Head of caudate nucleus (tissue), 42 donors: ENCODE measurements around the gene CDKN2D.

ENCODE experiments used
- DNase-seq, 42 donors: peaks; one replicate each; pipeline versions ENCODE4 v3.0.0 to v3.0.0-alpha.2; 2020 to 2021; ENCODE audit warnings: mixed read lengths in 7 of 42
- intact Hi-C: fragments of 100-400 bp; cut with DNase I; formaldehyde crosslinking; loops from one replicate; pipeline ENCODE4 v1.15.0; 2022

The CDKN2D gene

DNA sequence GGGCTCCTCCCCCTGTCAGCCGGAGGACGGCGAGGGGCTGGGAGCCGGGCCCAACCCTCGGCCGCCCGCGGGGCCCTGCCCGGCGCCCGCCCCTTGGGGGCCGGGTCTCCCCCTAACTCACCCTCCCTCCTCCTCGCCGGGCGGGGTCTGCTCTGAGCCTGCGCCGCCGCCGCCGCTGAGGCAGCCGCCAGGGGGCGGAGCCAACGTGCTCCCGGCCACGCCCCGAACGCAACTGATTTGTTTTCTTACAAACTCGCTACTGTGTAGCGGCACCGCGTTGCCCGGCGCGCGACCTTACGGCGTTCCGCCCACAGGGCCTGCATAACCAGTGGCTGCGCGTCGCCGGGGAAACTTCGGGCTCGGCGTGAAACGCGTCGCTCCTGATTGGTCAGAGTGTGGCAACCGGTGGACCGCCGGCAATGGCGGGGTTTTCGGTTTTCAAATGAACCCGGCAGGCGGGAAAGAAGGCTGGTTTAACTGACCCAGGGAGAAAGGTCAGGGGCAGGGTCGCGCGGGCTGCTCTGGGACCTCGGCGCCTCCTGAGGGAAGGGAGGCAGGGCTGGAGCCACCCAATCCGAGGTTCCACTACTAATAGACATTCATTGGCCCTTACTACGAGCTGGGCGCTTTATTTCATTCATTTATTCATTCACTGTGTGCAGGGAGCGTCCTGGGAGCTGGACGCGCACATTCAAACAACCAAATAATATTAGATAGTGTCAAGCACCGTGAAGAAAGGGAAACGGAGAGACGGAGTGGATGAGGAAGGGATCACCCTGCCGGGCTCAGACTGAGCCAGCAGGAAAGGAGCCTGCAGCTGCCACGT lies at the start of gene CDKN2D:
CDKN2D (minus strand) TSS at position 154 of the 826 bp plus-strand sequence. CDS start 326 bp downstream, outside the sequence.
- intact Hi-C loops = loop anchor here (5.0 to 10.0 kb wide), 2 partner anchors 67 to 164 kb away; partner anchors contain the start of genes CDC37 and KEAP1
- peak; percentile 98 to 100 (median 100) for DNase-seq

DNA sequence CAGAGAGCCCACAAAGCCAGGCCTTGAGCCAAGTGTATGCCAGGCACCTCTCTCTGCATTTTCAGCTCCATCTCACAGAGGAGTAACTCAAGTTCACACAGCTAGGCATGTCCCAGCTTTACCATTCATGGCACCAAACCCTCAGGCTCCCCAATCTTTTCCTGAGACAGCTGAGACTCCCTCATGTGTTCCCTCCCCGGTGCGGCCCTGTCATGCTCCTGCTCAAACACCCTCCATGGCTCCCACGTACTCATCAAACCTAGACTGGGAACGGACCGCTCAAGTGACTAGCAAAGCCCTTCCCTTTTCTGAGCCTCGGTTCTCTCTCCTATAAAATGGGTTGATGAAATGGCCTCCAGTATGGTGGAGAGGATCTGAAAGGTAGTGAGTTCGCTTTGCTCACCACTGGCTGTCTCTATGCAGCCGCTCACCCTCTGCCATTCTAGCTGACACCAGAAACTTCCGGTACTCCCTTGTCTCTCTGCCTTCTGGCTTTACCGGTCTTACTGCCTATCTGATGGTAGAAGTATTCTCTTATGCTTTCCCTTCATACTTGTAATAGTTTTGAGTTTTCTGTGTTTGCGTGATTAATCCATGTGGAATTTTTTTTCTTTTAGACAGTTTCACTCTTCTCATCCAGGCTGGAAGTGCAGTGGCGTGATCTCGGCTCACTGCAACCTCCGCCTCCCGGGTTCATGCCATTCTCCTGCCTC lies 48.8 kb upstream of the CDKN2D start:
- intact Hi-C loops = no loop called here
- DNase-seq = no peak

DNA sequence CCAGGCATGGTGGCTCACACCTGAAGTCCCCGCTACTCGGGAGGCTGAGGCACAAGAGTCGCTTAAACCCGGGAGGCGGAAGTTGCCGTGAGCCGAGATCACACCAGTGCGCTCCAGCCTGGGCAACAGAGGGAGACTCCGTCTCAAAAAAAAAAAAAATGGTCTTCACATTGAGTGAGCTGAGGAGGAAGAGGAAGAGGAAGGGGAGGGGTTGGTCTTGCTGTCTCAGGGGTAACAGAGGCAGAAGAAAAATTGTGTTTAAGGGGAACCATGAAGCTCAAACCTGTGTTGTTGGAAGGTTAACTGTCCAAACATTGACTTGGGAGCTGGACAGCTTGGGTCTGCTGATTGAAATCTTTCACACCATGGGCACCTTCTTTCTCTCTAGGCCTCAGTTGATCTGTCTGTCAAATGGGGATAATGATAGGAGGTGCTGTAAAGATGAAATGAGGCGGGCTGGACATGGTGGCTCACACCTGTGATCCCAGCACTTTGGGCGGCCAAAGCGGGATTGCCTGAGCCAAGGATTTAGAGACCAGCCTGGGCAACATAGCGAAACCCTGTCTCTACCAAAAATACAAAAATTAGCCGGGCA lies 46.7 kb upstream of the CDKN2D start:
- no peak for DNase-seq
- intact Hi-C loops = no loop called here

DNA sequence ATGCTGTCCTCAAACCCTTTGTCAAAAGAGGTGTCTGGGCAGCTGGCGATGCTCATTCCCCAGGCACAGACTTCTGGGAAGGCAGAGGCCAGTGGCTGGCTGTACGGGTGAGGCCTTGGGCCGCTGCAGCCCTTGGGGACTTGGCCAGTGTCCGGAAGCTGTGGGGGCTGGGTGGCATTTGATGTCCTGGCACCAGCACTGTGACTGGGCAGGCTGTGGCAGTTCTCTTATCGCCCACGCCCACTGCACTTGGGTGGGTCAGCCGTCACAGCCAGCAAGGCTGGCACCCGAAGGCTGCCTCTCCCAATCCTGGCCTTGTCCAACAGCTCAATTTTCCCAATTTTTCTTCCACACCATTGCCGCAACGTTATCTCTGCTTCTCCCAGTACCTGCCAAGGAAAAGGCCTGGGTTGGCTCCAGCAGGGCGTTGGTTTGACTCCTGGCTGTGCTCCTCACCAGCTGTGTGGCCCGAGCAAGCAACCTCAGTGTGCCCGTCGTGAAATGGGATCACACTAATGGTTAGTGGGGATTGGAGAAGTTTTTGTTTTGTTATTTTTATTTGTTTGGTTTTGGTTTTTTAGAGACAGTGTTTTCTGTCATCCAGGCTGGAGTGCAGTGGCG lies 43.8 kb upstream of the CDKN2D start:
- intact Hi-C loops = no loop called here

DNA sequence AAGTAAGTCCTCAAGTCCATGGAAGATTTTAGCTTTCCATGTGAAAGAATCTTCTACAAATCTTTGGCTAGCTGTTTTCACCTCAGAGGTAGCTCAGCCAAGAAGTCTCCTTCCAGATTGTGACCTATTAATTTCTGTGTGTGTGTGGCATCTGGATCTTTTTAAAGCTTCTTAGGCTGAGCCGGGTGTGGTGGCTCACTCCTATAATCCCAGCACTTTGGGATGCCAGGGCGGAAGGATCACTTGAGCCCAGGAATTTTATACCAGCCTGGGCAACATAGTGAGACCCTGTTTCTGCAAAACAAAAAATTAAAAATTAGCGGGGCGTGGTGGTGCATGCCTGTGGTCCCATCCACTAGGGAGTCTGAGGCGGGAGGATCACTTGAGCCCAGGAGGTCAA lies 43.1 kb upstream of the CDKN2D start:
- intact Hi-C loops = no loop called here
- no peak for DNase-seq

More for the DNA sequence above, 43.8 kb upstream of the CDKN2D start:
- peak; percentile 47 to 89 (median 73) for DNase-seq

DNA sequence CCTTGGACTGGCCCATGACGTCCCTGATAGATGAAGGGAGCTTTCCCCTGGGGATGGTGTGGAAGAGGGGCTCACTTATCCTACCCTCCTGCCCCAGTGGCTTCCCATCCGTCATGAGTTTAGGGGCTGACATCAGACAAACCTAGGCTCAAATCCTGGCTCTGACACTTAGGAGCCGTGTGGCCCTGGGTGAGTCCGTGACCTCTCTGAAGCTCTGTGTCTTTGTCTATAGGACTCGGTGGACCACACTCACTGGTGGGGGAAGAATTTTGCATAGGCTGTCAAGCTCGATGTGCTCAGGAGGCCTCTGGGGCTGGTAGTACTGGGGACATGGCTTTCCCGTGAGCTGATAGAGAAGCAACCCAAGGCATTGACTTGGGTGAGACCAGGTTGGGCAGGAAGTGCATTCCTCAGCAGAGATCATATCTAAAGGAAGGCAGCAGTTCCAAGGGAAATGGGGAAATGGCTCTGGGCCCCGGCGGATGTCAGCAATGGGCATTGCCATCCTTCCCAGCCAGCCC lies 35.7 kb upstream of the CDKN2D start:
- intact Hi-C loops = no loop called here
- DNase-seq = no peak

DNA sequence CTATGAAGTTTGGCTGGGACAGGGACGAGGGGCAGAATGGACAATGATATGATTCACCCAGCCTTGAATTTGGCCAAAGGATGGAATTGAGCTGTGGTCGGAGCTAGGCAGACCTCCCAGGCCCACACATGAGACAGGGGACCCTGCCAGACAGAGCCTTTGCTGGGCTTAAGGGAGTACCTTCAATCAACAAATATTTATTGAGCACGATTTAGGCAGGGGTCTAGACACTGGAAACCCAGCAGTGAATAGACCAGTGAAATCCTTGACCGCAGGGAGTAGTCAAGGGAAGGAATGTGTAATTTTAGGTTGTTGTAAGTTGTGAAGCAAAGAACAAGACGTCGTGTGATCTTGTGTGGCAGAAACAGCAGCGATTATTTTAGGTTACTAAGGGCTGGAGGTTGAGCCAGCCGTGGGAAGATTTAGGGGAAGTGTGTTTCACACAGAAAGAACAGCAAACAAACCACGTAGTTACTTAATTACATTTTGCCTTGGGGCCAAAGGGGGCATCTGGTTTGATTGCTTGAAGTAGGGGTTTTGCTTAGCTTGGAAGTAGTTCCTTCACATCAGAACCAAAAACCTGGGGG lies 35.2 kb upstream of the CDKN2D start:
- no peak for DNase-seq
- intact Hi-C loops = no loop called here

DNA sequence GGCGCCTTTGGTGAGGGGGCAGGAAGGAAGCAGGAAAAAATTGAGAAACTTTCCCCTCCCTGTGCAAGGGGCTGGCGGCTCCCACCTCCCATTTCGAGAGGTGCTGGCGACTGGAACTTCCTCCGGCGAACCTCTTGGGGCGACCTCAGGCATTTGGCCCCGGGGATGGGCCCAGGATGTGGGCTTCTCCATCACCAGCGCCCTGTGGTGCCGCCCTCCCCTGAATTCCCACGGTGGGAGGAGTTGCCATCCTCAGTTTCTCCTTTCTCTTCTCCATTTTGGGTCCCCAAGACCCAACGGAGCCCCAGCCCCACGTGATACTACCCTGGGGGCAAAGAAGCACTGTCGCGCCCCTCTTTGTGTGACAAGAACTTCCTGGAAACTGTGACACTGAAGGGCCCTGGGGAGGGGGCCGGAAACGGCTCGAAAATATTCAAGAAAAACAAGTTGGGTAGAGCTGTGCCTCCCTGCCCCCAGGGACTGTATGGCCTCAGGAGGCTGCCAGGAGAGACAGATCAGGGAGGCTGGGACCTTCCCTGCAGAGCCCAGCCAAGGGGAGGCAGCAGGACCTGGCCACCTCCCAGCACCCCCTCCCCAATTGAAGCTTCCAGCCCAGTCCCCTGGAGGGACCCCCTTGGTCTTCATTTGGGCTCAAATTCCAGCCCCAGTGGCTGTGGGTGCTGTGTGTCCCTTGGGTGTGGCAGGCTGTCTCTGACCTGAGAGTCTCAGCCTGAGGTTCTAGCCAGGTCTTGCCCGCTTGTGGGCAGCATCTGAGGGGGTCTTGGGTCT lies 34.5 kb upstream of the CDKN2D start:
- intact Hi-C loops = no loop called here
- peak in 1 of 42 donors; percentile 12 for DNase-seq

DNA sequence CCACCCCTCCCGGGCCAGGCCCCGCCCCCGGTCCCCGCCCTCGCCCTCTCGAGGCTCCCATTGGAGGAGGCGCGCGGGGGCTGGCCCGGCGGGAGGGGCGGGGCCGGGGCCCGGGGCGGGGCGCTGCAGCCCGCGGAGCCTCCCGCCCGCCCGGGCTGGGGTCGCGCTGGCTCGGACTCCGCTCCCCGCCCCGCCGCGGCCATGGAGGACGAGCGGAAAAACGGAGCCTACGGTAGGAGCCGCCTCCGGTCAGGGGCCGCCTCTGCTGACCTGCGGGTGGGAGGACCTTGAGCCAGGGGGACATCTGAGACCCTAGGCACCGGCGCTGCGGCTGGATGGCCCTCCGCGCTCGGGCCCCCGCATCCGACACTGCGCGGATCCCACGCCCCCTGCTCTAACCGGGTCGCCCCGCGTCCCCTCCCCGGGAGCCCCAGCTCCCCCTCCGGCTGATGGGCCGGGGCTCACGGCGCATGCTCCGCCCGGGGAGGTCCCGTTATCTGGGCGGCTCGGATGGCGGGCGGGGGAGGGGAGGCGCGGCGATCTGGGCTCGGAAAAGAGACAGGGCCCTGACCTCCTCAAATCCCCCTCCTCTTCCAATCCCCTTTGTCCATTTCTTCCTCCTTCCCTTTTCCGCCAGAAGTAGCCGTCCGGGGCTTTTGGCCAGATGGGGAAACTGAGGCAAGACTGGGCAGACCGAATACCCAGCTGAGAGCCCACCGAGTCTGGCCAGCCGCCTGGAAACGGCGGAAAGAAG lies 33.7 kb upstream of the CDKN2D start:
- peak; percentile 56 to 92 (median 86) for DNase-seq
- intact Hi-C loops = no loop called here

DNA sequence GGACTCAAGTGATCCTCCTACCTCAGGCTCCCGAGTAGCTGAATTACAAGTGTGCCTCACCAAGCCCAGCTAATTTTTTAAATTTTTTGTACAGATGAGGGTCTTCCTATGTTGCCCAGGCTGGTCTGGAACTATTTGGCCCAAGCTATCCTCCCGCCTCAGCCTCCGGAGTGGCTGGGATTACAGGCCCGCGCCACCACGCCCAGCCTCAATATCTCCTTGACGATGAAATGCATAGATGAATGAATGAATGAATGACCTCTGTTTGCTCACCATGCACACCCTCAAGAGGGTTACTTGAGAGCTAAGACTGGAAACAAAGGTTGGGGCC lies 33.2 kb upstream of the CDKN2D start:
- DNase-seq = no peak
- intact Hi-C loops = no loop called here

DNA sequence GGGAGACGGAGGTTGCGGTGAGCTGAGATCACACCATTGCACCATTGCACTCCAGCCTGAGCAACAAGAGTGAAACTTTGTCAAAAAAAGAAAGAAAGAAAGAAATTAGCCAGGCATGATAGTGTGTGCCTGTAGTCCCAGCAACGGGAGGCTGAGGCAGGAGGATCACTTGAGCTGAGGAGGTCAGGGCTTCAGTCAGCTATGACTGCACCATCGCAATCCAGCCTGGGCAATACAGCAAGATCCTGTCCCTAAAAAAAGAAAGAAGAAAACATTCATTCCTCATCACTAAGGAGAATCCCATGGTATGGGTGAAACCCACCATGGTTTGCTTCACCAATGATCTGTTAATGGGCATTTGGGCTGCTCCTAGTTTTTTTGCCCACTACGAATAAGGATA lies 31.4 kb upstream of the CDKN2D start:
- intact Hi-C loops = no loop called here
- no peak for DNase-seq

DNA sequence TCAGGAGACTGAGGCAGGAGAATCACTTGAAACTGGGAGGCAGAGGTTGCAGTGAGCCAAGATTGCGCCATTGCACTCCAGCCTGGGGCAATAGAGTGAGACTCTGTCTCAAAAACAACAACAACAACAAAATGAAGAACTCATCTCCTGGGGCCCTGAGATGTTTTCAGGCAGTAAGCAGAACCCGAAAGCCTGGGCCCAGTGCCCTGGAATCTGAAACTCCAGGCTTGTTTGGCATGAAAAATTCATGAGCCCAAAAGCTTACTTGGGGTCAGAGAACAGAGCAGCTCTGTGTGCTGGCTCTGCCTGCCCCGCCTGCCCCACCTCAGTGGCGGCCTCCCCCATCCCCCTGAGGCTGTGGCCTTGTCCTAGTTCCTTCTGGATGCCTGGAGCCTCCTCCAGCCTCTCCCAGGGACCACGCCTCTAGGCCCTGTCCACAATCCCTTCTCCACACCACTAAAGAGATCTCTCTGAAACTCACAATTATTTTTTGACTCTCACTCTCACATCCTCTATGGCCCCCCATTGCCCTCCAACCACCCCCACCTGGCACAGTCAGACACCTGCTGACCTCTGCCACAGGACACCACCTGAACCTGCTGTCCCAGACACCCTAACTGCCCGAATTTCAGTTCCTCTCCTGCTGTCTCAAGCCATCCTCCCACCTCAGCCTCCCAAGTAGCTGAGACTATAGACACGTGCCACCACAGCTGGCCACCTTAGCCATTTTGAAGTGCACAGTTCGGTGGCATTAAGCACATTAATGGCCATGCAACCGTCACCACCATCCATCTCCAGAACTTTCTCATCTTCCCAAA lies 25.2 kb upstream of the CDKN2D start:
- intact Hi-C loops = no loop called here
- peak in 40 of 42 donors; percentile 23 to 80 (median 56) for DNase-seq

DNA sequence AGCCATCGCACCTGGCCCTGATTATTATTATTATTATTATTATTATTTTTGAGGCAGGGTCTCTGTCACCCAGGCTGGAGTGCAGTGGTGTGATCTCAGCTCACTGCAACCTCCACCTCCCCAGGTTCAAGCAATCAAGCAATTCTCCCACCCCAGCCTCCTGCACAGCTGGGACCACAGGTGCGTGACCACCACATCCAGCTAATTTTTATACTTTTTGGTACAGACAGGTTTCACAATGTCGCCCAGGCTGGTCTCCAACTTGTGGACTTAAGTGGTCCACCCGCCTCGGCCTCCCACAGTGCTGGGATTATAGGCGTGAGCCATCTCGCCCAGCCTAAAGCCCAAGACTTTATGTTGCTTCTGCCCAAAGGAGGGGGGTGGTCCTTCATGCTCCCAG lies 24.4 kb upstream of the CDKN2D start:
- no peak for DNase-seq
- intact Hi-C loops = no loop called here

DNA sequence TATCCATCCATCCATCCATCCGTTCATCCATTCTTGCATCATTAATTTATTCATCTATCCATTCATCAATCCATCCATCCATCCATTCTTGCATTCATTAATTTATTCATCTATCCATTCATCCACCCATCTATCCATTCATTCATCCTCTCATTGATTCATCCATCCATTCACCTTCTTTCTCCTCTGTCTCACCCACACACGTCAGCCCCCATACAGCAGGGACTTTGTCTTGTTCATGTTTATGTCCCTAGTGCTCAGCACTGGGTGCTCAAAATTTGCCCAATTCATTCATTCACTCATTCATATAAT lies 19.0 kb upstream of the CDKN2D start:
- intact Hi-C loops = no loop called here
- no peak for DNase-seq

DNA sequence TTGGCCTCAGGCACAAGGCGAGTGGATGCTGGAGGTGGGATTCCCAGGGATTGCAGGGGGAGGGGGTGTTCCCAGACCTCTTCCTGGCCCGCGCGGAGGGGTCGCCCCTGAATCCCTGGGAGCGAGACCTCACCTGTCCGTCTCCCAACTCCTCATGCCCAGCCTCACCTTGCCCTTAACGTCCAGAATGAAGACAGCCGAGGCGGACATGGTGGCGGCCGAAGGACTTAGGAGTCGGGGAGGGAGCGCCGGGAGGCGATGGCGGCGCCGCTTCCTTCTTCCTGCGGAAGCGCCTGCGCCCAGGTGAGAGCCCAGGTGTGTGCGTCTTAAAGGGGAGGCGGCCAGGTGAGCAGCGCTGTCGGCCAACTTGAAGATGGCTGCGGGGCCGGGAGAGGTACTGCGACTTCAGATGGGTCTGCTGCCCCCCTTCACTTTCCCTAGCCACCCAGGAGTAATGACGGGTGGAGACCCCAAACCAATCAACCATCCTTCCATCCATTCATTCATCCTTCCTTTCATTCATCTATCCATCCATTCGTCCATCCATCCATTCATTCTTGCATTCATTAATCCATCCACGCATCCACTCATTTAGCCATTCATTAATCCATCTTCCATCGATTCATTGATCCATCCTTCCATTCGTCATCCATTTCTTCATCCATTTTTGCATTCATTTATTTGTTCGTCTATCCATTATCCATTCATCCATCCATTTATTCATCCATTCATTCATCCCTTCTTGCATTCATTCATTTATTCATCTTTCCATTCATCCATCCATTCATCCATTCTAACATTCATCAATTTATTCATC lies 18.5 kb upstream of the CDKN2D start, which contains the start of gene AP1M2:
AP1M2 (minus strand) TSS at position 291 of the 817 bp plus-strand sequence; CDS start at position 210, 81 bp downstream.
- intact Hi-C loops = no loop called here
- no peak for DNase-seq

DNA sequence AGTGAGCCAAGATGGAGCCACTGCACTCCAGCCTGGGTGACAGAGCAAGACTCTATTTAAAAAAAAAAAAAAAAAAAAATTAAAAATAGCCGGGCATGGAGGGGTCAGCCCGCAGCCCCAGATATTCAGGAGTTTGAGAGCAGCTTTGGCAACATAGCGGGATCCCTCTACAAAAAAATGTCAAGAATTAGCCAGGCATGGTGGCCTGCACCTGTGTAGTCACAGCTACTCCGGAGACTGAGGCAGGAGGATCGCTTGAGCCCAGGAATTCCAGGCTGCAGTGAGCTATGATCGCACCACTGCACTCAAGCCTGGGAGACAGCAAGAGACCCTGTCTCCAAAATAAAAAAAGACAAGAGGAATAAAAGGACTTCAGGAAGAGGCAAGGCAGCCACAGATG lies 17.6 kb upstream of the CDKN2D start:
- DNase-seq = no peak
- intact Hi-C loops = no loop called here
